BJ (cell line): ENCODE measurements around the gene ETV6. TPM values are rescaled to one million over a fixed set of nuclear protein-coding genes. Genes with fewer than 3 reads are reported as not detected.

Experiments
- CTCF ChIA-PET: fragments of 350-600 bp; formaldehyde crosslinking; extraction: SDS; loops from one replicate; lab custom pipeline; 2021; ENCODE audit warnings: antibody characterized with exemption, inconsistent platforms; lab: Yijun Ruan, JAX
- POLR2A ChIA-PET: fragments of 300-600 bp; sonication (Branson Sonifier 250); formaldehyde crosslinking; extraction: SDS; loops from one replicate; lab custom pipeline; 2021; ENCODE audit warnings: antibody characterized with exemption; lab: Charles Lee
- DNase-seq: peaks from one replicate; pipeline ENCODE4 v3.0.0-alpha.2; 2011; ENCODE audit warnings: low read depth
- H3K27me3 ChIP-seq: 2 replicates; pipeline ENCODE4 v1.6.0; 2011; ENCODE audit warnings: low read length; ENCODE audit not compliant: control insufficient read depth, insufficient read depth
- H3K36me3 ChIP-seq: 2 replicates; pipeline ENCODE4 v1.5.1; 2011; ENCODE audit warnings: low read length; ENCODE audit not compliant: control insufficient read depth, insufficient read depth
- H3K4me3 ChIP-seq: 2 replicates; pipeline ENCODE4 v1.5.1; 2011; ENCODE audit warnings: low read depth, mild to moderate bottlenecking, control low read depth, low read length
- CTCF ChIP-seq: IDR thresholded peaks from 2 replicates; pipeline ENCODE4 v1.5.1; 2011; ENCODE audit warnings: low read depth, mild to moderate bottlenecking, control low read depth, inconsistent platforms, low read length, moderate library complexity; ENCODE audit not compliant: insufficient read depth
- polyA plus RNA-seq: library from polyadenylated mRNA; depleted of rRNA; stranded (reverse); fragments of >200 nt; gene quantifications from 2 replicates; pipeline ENCODE4 v1.2.3, GENCODE V29; 2011

The ETV6 gene
- polyA plus RNA-seq, 1 experiment, result 10.7 TPM

- ChIA-PET CTCF (interaction anchor here (1.1 kb wide), 1 partner anchor 10 kb away, joined by 3 read pairs; no protein-coding TSS in a partner anchor), POLR2A (interaction anchor here (0.6 kb wide), 1 partner anchor 10 kb away, joined by 11 read pairs; no protein-coding TSS in a partner anchor)
- no peak for TF ChIP-seq CTCF
- no peak overlapping the region for H3K4me3 ChIP-seq
- no peak for DNase-seq
- H3K27me3 ChIP-seq, result no peaks in the 10 kb centered on the region
- no peaks in the 10 kb centered on the region for H3K36me3 ChIP-seq
Observed at GRCh38 chr12:11684811-11685210, 35.3 kb downstream of the ETV6 start.

- H3K4me3 ChIP-seq, result no peak overlapping the region
- TF ChIP-seq CTCF, result no peak
- POLR2A ChIA-PET, result interaction anchor here (0.6 kb wide), 1 partner anchor 10 kb away, joined by 11 read pairs; no protein-coding TSS in a partner anchor
- H3K36me3 ChIP-seq, result no peaks in the 10 kb centered on the region
- no peaks in the 10 kb centered on the region for H3K27me3 ChIP-seq
- no peak for DNase-seq
- CTCF ChIA-PET, result interaction anchor here (0.7 to 1.1 kb wide), 3 partner anchors 11 to 49 kb away, joined by 3 read pairs; no protein-coding TSS in a partner anchor
Observed at GRCh38 chr12:11685316-11685715, 35.8 kb downstream of the ETV6 start.

- DNase-seq, result no peak
- Histone ChIP-seq H3K4me3 (no peak overlapping the region), H3K27me3 (no peaks in the 10 kb centered on the region), H3K36me3 (no peaks in the 10 kb centered on the region)
- CTCF ChIA-PET, result interaction anchor here (0.7 to 0.9 kb wide), 2 partner anchors 11 to 48 kb away, joined by 3 read pairs; no protein-coding TSS in a partner anchor
- no peak for TF ChIP-seq CTCF
- POLR2A ChIA-PET, result no interaction called here
Observed at GRCh38 chr12:11685716-11686115, 36.2 kb downstream of the ETV6 start.

- H3K4me3 ChIP-seq, result no peak overlapping the region
- H3K36me3 ChIP-seq, result no peaks in the 10 kb centered on the region
- TF ChIP-seq CTCF, result no peak
- ChIA-PET CTCF (interaction anchor here (0.9 kb wide), 1 partner anchor 11 kb away, joined by 3 read pairs; no protein-coding TSS in a partner anchor), POLR2A (no interaction called here)
- no peaks in the 10 kb centered on the region for H3K27me3 ChIP-seq
- no peak for DNase-seq
Observed at GRCh38 chr12:11686120-11686519, 36.6 kb downstream of the ETV6 start.

- ChIA-PET POLR2A (no interaction called here), CTCF (interaction anchor here (1.1 kb wide), 1 partner anchor 107 kb away, joined by 3 read pairs; no protein-coding TSS in a partner anchor)
- H3K36me3 ChIP-seq, result no peaks in the 10 kb centered on the region
- DNase-seq, result no peak
- no peak overlapping the region for H3K4me3 ChIP-seq
- no peaks in the 10 kb centered on the region for H3K27me3 ChIP-seq
- no peak for TF ChIP-seq CTCF
Observed at GRCh38 chr12:11687528-11687927, 38.1 kb downstream of the ETV6 start.
